ENCODE results near the gene MYLK2. TPM values are rescaled to one million over a fixed set of nuclear protein-coding genes. Genes with fewer than 3 reads are reported as not detected.

The MYLK2 gene
- total and polyA plus RNA-seq, 10 of the 15 experiments (the other 5 are each of a cell fraction or from before 2014, with no cell fraction given): 0.04 to 0.67 (median 0.18) TPM; not detected in 1

- TF ChIP-seq ZNF592 (IDR thresholded peaks at IDR 0.05): no peak
- TF ChIP-seq RFX5 (IDR thresholded peaks at IDR 0.05; ENCODE audit: low read depth, low read length): no peak
- TF ChIP-seq SMC3 (IDR thresholded peaks at IDR 0.05; ENCODE audit: borderline replicate concordance, low read length): no peak
- 0 out of 2 replicates have a peak, but pooled peaks have one; percentile 78 for TF ChIP-seq EZH2 (IDR thresholded peaks at IDR 0.05; ENCODE audit: borderline replicate concordance, control insufficient read depth, low read depth, low read length)
- TF ChIP-seq, protein P1, sequence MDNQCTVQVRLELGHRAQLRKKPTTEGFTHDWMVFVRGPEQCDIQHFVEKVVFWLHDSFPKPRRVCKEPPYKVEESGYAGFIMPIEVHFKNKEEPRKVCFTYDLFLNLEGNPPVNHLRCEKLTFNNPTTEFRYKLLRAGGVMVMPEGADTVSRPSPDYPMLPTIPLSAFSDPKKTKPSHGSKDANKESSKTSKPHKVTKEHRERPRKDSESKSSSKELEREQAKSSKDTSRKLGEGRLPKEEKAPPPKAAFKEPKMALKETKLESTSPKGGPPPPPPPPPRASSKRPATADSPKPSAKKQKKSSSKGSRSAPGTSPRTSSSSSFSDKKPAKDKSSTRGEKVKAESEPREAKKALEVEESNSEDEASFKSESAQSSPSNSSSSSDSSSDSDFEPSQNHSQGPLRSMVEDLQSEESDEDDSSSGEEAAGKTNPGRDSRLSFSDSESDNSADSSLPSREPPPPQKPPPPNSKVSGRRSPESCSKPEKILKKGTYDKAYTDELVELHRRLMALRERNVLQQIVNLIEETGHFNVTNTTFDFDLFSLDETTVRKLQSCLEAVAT (IDR thresholded peaks at IDR 0.05): peak; percentile 60; the same call in 1 of the 2 replicates
- peak; percentile 57 for TF ChIP-seq SUZ12 (IDR thresholded peaks at IDR 0.05; ENCODE audit: unreplicated experiment)
- TF ChIP-seq TCF7 (IDR thresholded peaks at IDR 0.05; ENCODE audit: borderline replicate concordance): no peak
- no peak for TF ChIP-seq SMAD1 (IDR thresholded peaks at IDR 0.05; ENCODE audit: low read depth, partially characterized antibody)
- no peak for TF ChIP-seq CTCF (IDR thresholded peaks at IDR 0.05 in 2 of 3, conservative IDR thresholded peaks at IDR 0.05 in 1 of 3; ENCODE audit: control insufficient read depth in 2 of 3, extremely low read depth in 1 of 3, insufficient read depth in 1 of 3, low read depth in 3 of 3, low read length in 3 of 3)
- no peak for TF ChIP-seq HDAC2 (IDR thresholded peaks at IDR 0.05)
- TF ChIP-seq HDAC6 (IDR thresholded peaks at IDR 0.05; ENCODE audit: unreplicated experiment): no peak
- no peak for TF ChIP-seq USF2 (IDR thresholded peaks at IDR 0.05; ENCODE audit: borderline replicate concordance, low read depth, low read length)
- no peak for TF ChIP-seq EP300 (IDR thresholded peaks at IDR 0.05; ENCODE audit: borderline replicate concordance in 1 of 2, control insufficient read depth in 1 of 2, low read depth in 2 of 2, low read length in 2 of 2)
- TF ChIP-seq BCL3 (IDR thresholded peaks at IDR 0.05; ENCODE audit: borderline replicate concordance, insufficient read depth, low read depth, low read length, poor library complexity, severe bottlenecking): no peak
- TF ChIP-seq BACH1 (IDR thresholded peaks at IDR 0.05; ENCODE audit: borderline replicate concordance): peak; percentile 48
Observed at GRCh38 chr20:31869942-31870725, 51.0 kb downstream of the MYLK2 start, which contains the start of the genes DUSP15 and TTLL9 (continued).

Measured in GM12878 (cell line).